H9 (cell line): ENCODE measurements around the gene RAB24. TPM values are rescaled to one million over a fixed set of nuclear protein-coding genes. Genes with fewer than 3 reads are reported as not detected.
A peak's percentile ranks its signal among the peaks of the same experiment; 100 is the strongest.

ENCODE experiments used
- DNase-seq: peaks from one replicate; pipeline ENCODE4 v3.0.0-alpha.2; 2017
- H2AFZ ChIP-seq: one replicate; pipeline ENCODE4 v1.6.1; 2013; ENCODE audit warnings: mild to moderate bottlenecking, low read length, control low read depth, moderate library complexity
- H2AK5ac ChIP-seq: 2 replicates; pipeline ENCODE4 v1.6.1; 2013; ENCODE audit warnings: low read length, control low read depth, mixed read lengths; ENCODE audit not compliant: insufficient read length
- H2BK120ac ChIP-seq: one replicate; pipeline ENCODE4 v1.6.1; 2013; ENCODE audit warnings: low read depth, mild to moderate bottlenecking, low read length, control low read depth, inconsistent platforms; ENCODE audit not compliant: poor library complexity, severe bottlenecking
- H2BK12ac ChIP-seq: 2 replicates; pipeline ENCODE4 v1.6.1; 2013; ENCODE audit warnings: low read length, control low read depth, mixed read lengths, low read depth; ENCODE audit not compliant: insufficient read length
- H2BK15ac ChIP-seq: 2 replicates; pipeline ENCODE4 v1.6.1; 2013; ENCODE audit warnings: low read depth, low read length, control low read depth
- H2BK20ac ChIP-seq: one replicate; pipeline ENCODE4 v1.6.1; 2013; ENCODE audit warnings: low read depth, mild to moderate bottlenecking, low read length, control low read depth, inconsistent platforms; ENCODE audit not compliant: poor library complexity, severe bottlenecking
- H2BK5ac ChIP-seq: 2 replicates; pipeline ENCODE4 v1.6.1; 2013; ENCODE audit warnings: low read length, control low read depth, mixed read lengths; ENCODE audit not compliant: insufficient read length
- H3K14ac ChIP-seq: 2 replicates; pipeline ENCODE4 v1.6.1; 2013; ENCODE audit warnings: low read length, control low read depth; ENCODE audit not compliant: insufficient read depth
- H3K18ac ChIP-seq: 2 replicates; pipeline ENCODE4 v1.6.1; 2013; ENCODE audit warnings: low read depth, mild to moderate bottlenecking, mixed read lengths, low read length, control low read depth; ENCODE audit not compliant: insufficient read length
- H3K23ac ChIP-seq: 2 replicates; pipeline ENCODE4 v1.6.1; 2013; ENCODE audit warnings: low read length, control low read depth, mixed read lengths, low read depth; ENCODE audit not compliant: insufficient read length
- H3K23me2 ChIP-seq: 2 replicates; pipeline ENCODE4 v1.6.1; 2013; ENCODE audit warnings: low read depth, mild to moderate bottlenecking, mixed read lengths, low read length, control low read depth; ENCODE audit not compliant: insufficient read length, poor library complexity, severe bottlenecking
- H3K27ac ChIP-seq: 2 replicates; pipeline ENCODE4 v1.5.1; 2013; ENCODE audit warnings: low read length, control low read depth, mixed read lengths, low read depth; ENCODE audit not compliant: insufficient read length
- H3K27me3 ChIP-seq: 2 replicates; pipeline ENCODE4 v1.6.1; 2013; ENCODE audit warnings: low read length, control low read depth, inconsistent platforms; ENCODE audit not compliant: insufficient read depth
- H3K4ac ChIP-seq: 2 replicates; pipeline ENCODE4 v1.6.1; 2013; ENCODE audit warnings: low read depth, mild to moderate bottlenecking, control low read depth, inconsistent platforms, low read length, moderate library complexity
- H3K4me1 ChIP-seq: 2 replicates; pipeline ENCODE4 v1.6.1; 2013; ENCODE audit warnings: low read length, control low read depth, inconsistent platforms; ENCODE audit not compliant: insufficient read depth
- H3K4me2 ChIP-seq: 2 replicates; pipeline ENCODE4 v1.6.1; 2013; ENCODE audit warnings: low read length, control low read depth, mixed read lengths; ENCODE audit not compliant: insufficient read length, insufficient read depth
- H3K56ac ChIP-seq: 2 replicates; pipeline ENCODE4 v1.6.1; 2013; ENCODE audit warnings: low read depth, mild to moderate bottlenecking, mixed read lengths, low read length, control low read depth; ENCODE audit not compliant: insufficient read length
- H3K79me1 ChIP-seq: 2 replicates; pipeline ENCODE4 v1.6.1; 2013; ENCODE audit warnings: low read depth, mild to moderate bottlenecking, moderate library complexity, low read length, control low read depth, inconsistent platforms; ENCODE audit not compliant: insufficient read depth, poor library complexity, severe bottlenecking
- H3K79me2 ChIP-seq: 2 replicates; pipeline ENCODE4 v1.6.1; 2013; ENCODE audit warnings: low read length, control low read depth, inconsistent platforms; ENCODE audit not compliant: insufficient read depth
- H3K9ac ChIP-seq: 2 replicates; pipeline ENCODE4 v1.6.1; 2013; ENCODE audit warnings: low read length, control low read depth, mixed read lengths; ENCODE audit not compliant: insufficient read length; ENCODE audit errors: extremely low read depth
- H3K9me3 ChIP-seq: one replicate; pipeline ENCODE4 v1.6.1; 2013; ENCODE audit warnings: low read depth, low read length, inconsistent platforms; ENCODE audit not compliant: control insufficient read depth
- H3T11ph ChIP-seq: one replicate; pipeline ENCODE4 v1.6.1; 2013; ENCODE audit warnings: mild to moderate bottlenecking, low read length, control low read depth, inconsistent platforms
- H4K20me1 ChIP-seq: one replicate; pipeline ENCODE4 v1.6.1; 2013; ENCODE audit not compliant: control insufficient read depth, insufficient read length, insufficient read depth
- H4K5ac ChIP-seq: 2 replicates; pipeline ENCODE4 v1.6.1; 2013; ENCODE audit warnings: low read depth, mild to moderate bottlenecking, mixed read lengths, low read length, control low read depth; ENCODE audit not compliant: insufficient read length
- H4K8ac ChIP-seq: replicated peaks from 2 replicates; pipeline ENCODE4 v1.6.1; 2013; ENCODE audit warnings: low read length, control low read depth, mixed read lengths, low read depth; ENCODE audit not compliant: insufficient read length
- H4K91ac ChIP-seq: 2 replicates; pipeline ENCODE4 v1.6.1; 2013; ENCODE audit warnings: low read depth, mild to moderate bottlenecking, moderate library complexity, mixed read lengths, low read length, control low read depth; ENCODE audit not compliant: insufficient read length
- H3K27ac Mint-ChIP-seq, 3 experiments: 2 replicates in 2 of 3; 3 replicates in 1 of 3; pipeline ENCODE4 v1.8.0; 2020 to 2021; ENCODE audit warnings: mixed read lengths in 3 of 3, mild to moderate bottlenecking in 1 of 3, moderate library complexity in 1 of 3
- H3K27me3 Mint-ChIP-seq: 2 replicates; pipeline ENCODE4 v1.8.0; 2021; ENCODE audit warnings: low read depth, mild to moderate bottlenecking, moderate library complexity, mixed read lengths
- H3K36me3 Mint-ChIP-seq, 3 experiments: 2 replicates in 2 of 3; 3 replicates in 1 of 3; pipeline ENCODE4 v1.8.0; 2020 to 2021; ENCODE audit warnings: low read depth in 3 of 3, mixed read lengths in 3 of 3; ENCODE audit not compliant: insufficient read depth in 1 of 3
- H3K4me1 Mint-ChIP-seq, 2 experiments: 2 replicates each; pipeline ENCODE4 v1.8.0; 2020; ENCODE audit warnings: mixed read lengths in 2 of 2
- H3K4me3 Mint-ChIP-seq, 2 experiments: 2 replicates in 1 of 2; 3 replicates in 1 of 2; pipeline ENCODE4 v1.8.0; 2020 to 2021; ENCODE audit warnings: mild to moderate bottlenecking in 2 of 2, mixed read lengths in 2 of 2, moderate library complexity in 1 of 2
- H3K9me3 Mint-ChIP-seq, 2 experiments: 2 replicates in 1 of 2; 3 replicates in 1 of 2; pipeline ENCODE4 v1.8.0; 2020; ENCODE audit warnings: mild to moderate bottlenecking in 2 of 2, mixed read lengths in 2 of 2, moderate library complexity in 1 of 2
- CTCF ChIP-seq: fragments of 200-600 bp; sonication (generic); conservative IDR thresholded peaks from 3 replicates; pipeline ENCODE4 v1.8.0; 2021; ENCODE audit warnings: antibody characterized with exemption, mild to moderate bottlenecking
- WGBS: extraction: QIAGEN DNeasy Blood & Tissue Kit; methylation state at CpG from one replicate; pipeline ENCODE4 v1.1.7; 2013; ENCODE audit warnings: missing lambda C conversion rate, low lambda C conversion rate, mixed read lengths; ENCODE audit not compliant: insufficient read length; ENCODE audit errors: extremely low coverage; 5-methylcytosine and 5-hydroxymethylcytosine counted together
- total RNA-seq: library from RNA; stranded (reverse); gene quantifications from 2 replicates; pipeline ENCODE4 v1.2.1, GENCODE V29; 2021

Gene RAB24
- total RNA-seq, 1 experiment from 2014 or later, result 17.6 TPM

DNA sequence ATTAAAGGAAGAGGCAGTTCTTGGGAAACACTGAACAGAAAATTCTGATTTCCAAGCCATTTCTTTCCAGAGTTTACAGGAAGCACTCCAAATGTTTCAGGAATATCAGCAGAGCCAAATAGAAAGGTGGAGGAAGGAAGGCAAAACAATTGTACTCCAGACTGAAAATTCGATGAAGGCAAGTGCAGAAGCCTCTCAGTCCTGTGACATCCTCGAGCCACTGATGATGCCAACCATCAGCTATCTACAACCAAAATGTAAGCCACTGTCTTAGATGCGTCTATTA lies 45.8 kb upstream of the RAB24 start:
- H3K18ac ChIP-seq, result no peak overlapping the region
- H2AFZ ChIP-seq, result no peak overlapping the region
- H3K9ac ChIP-seq, result no peak overlapping the region
- Mint-ChIP-seq H3K9me3 (no peaks in the 10 kb centered on the region), H3K4me3 (peak overlapping the region; percentile 57 to 67; a peak in 3 of 5 replicates), H3K4me1 (peaks cover 20 to 25% of the 10 kb centered on the region in 2 experiments), H3K27ac (no peak overlapping the region), H3K36me3 (peaks cover 2 to 25% (median 25%) of the 10 kb centered on the region in 3 experiments; a peak in 6 of 7 replicates), H3K27me3 (peaks cover 10% of the 10 kb centered on the region)
- H4K8ac ChIP-seq, result no peak overlapping the region
- H2BK12ac ChIP-seq, result no peak overlapping the region
- no peak overlapping the region for H2BK120ac ChIP-seq
- no peak overlapping the region for H3K23ac ChIP-seq
- no peak for DNase-seq
- H3K4ac ChIP-seq, result no peak overlapping the region
- no peak overlapping the region for H4K5ac ChIP-seq
- H3K23me2 ChIP-seq, result peaks cover 7% of the 10 kb centered on the region
- no peak overlapping the region for H4K91ac ChIP-seq
- no peaks in the 10 kb centered on the region for H3K27me3 ChIP-seq
- H3K79me2 ChIP-seq, result peaks cover 17% of the 10 kb centered on the region
- no peak overlapping the region for H2BK5ac ChIP-seq
- H2AK5ac ChIP-seq, result no peak overlapping the region
- H3K9me3 ChIP-seq, result no peaks in the 10 kb centered on the region
- H3K79me1 ChIP-seq, result peaks cover 4% of the 10 kb centered on the region
- TF ChIP-seq CTCF, result no peak
- H3K4me1 ChIP-seq, result peaks cover 3% of the 10 kb centered on the region; the same call in 1 of the 2 replicates
- WGBS, result no CpG with 5 or more reads among the region's 3 CpGs
- H3T11ph ChIP-seq, result no peak overlapping the region
- H4K20me1 ChIP-seq, result no peaks in the 10 kb centered on the region
- H3K14ac ChIP-seq, result no peak overlapping the region
- H3K27ac ChIP-seq, result no peak overlapping the region
- H3K56ac ChIP-seq, result no peak overlapping the region
- no peak overlapping the region for H2BK15ac ChIP-seq
- H2BK20ac ChIP-seq, result no peak overlapping the region
- H3K4me2 ChIP-seq, result no peak overlapping the region
